HG02938 (cell line): ENCODE measurements around the gene ZNF425.
"Not testable (repeated sequence)": the region's sequence is repeated elsewhere in the genome, so short reads cannot be mapped to it uniquely, and the experiment has no call there.

Experiments
- ATAC-seq: cut with Tn5 transposase; IDR thresholded peaks from one replicate; pipeline ENCODE4 v1.9.1; 2021; ENCODE audit warnings: mild to moderate bottlenecking, moderate library complexity; ENCODE audit not compliant: unreplicated experiment

The ZNF425 gene

GRCh38 chr7:149075286-149075685 is 50.8 kb downstream of the ZNF425 start:
- no peak for ATAC-seq

- no peak for ATAC-seq
Observed at GRCh38 chr7:149074116-149074885, 51.8 kb downstream of the ZNF425 start.

- ATAC-seq = no peak
Observed at GRCh38 chr7:149072438-149072775, 53.7 kb downstream of the ZNF425 start.

GRCh38 chr7:149071641-149072437 is 54.3 kb downstream of the ZNF425 start:
- ATAC-seq = no peak

- no peak for ATAC-seq
Observed at GRCh38 chr7:149071182-149071635, 54.9 kb downstream of the ZNF425 start.

GRCh38 chr7:149070372-149071125 is 55.6 kb downstream of the ZNF425 start:
- ATAC-seq = no peak

GRCh38 chr7:149067869-149068268 is 58.3 kb downstream of the ZNF425 start:
- no peak for ATAC-seq

GRCh38 chr7:149063476-149063875 is 62.6 kb downstream of the ZNF425 start:
- ATAC-seq = no peak

GRCh38 chr7:149062217-149062899 is 63.8 kb downstream of the ZNF425 start:
- not testable (repeated sequence) for ATAC-seq

GRCh38 chr7:149060156-149060555 is 66.0 kb downstream of the ZNF425 start:
- ATAC-seq = no peak

- no peak for ATAC-seq
Observed at GRCh38 chr7:149053885-149054284, 72.2 kb downstream of the ZNF425 start.

GRCh38 chr7:149053384-149053783 is 72.7 kb downstream of the ZNF425 start:
- ATAC-seq = no peak
